HCT116 (cell line): ENCODE results near the gene GON4L. TPM values are rescaled to one million over a fixed set of nuclear protein-coding genes. Genes with fewer than 3 reads are reported as not detected.

ENCODE experiments used
- ATAC-seq: fragments of 200-7000 bp; cut with Tn5 transposase; 2 replicates; pipeline ENCODE4 v1.9.1; 2020; ENCODE audit warnings: mild to moderate bottlenecking, moderate library complexity
- BruUV-seq: library from RNA; stranded (reverse); fragments of 400-500 nt; replicated peaks from 2 replicates; lab custom pipeline; 2021; lab: Mats Ljungman, UMichigan
- CTCF ChIA-PET: fragments of 300-600 bp; sonication (Branson Sonifier 250); formaldehyde crosslinking; loops from one replicate; lab custom pipeline; 2021; ENCODE audit warnings: antibody characterized with exemption; lab: Charles Lee
- POLR2A ChIA-PET: fragments of 300-600, 350-600 bp; sonication (Branson Sonifier 250); formaldehyde crosslinking; loops from one replicate; lab custom pipeline; 2021; ENCODE audit warnings: antibody characterized with exemption; lab: Charles Lee
- RAD21 ChIA-PET, 2 experiments: fragments of 300-600 bp; sonication (Branson Sonifier 250); formaldehyde crosslinking; loops; one replicate each; lab custom pipeline; 2023; ENCODE audit warnings: low total read pairs in 2 of 2; ENCODE audit not compliant: uncharacterized antibody in 2 of 2, unreplicated experiment in 2 of 2, low non-redundant PET in 1 of 2; lab: Charles Lee
- DNase-seq: peaks from one replicate; pipeline ENCODE4 v3.0.0-alpha.2; 2010; ENCODE audit warnings: low read depth, low spot score
- H2AFZ ChIP-seq: fragments of 200-600 bp; shearing (Covaris generic), sonication (generic); 2 replicates; pipeline ENCODE4 v1.6.1; 2017; ENCODE audit warnings: low read depth, mixed run types, mixed read lengths, antibody characterized with exemption, low read length; ENCODE audit not compliant: poor library complexity, severe bottlenecking
- H3K27ac ChIP-seq: 2 replicates; pipeline ENCODE4 v1.5.1; 2012; ENCODE audit warnings: low read depth, low read length
- H3K27me3 ChIP-seq: fragments of 200-600 bp; sonication (generic); 2 replicates; pipeline ENCODE4 v1.6.1; 2016; ENCODE audit warnings: mixed run types, low read length, mixed read lengths; ENCODE audit not compliant: insufficient read depth
- H3K36me3 ChIP-seq, 2 experiments: fragments of 200-500 bp in 1 of 2; fragments of 200-600 bp in 1 of 2; sonication (Bioruptor generic) in 1 of 2; sonication (generic) in 1 of 2; 2 replicates each; pipeline versions ENCODE4 v1.5.1 to v1.6.1; 2014 to 2016; ENCODE audit warnings: low read length in 2 of 2, inconsistent platforms in 1 of 2, mixed read lengths in 1 of 2, mixed run types in 1 of 2; ENCODE audit not compliant: insufficient read depth in 2 of 2, control insufficient read depth in 1 of 2
- H3K4me1 ChIP-seq, 2 experiments: fragments of 200-600 bp in 1 of 2; sonication (generic) in 1 of 2; 2 replicates each; pipeline versions ENCODE4 v1.5.1 to v1.6.1; 2012 to 2017; ENCODE audit warnings: low read length in 2 of 2, inconsistent platforms in 1 of 2, mild to moderate bottlenecking in 1 of 2, mixed read lengths in 1 of 2, mixed run types in 1 of 2, moderate library complexity in 1 of 2; ENCODE audit not compliant: insufficient read depth in 2 of 2, control insufficient read depth in 1 of 2
- H3K4me2 ChIP-seq: fragments of 200-600 bp; sonication (generic); 2 replicates; pipeline ENCODE4 v1.6.1; 2017; ENCODE audit warnings: mixed run types, low read length, mixed read lengths
- H3K4me3 ChIP-seq, 2 experiments: fragments of 200-600 bp in 1 of 2; sonication (generic) in 1 of 2; replicated peaks in 1 of 2; 2 replicates each; pipeline ENCODE4 v1.5.1; 2011 to 2016; ENCODE audit warnings: low read length in 2 of 2, control low read depth in 1 of 2, low read depth in 1 of 2, mild to moderate bottlenecking in 1 of 2, mixed read lengths in 1 of 2, mixed run types in 1 of 2
- H3K79me2 ChIP-seq: fragments of 200-600 bp; sonication (generic); 2 replicates; pipeline ENCODE4 v1.6.1; 2017; ENCODE audit warnings: mild to moderate bottlenecking, mixed run types, low read length, moderate library complexity, mixed read lengths; ENCODE audit not compliant: insufficient read depth
- H3K9ac ChIP-seq: fragments of 200-600 bp; sonication (generic); 2 replicates; pipeline ENCODE4 v1.6.1; 2016; ENCODE audit warnings: low read length, mixed read lengths
- H3K9me2 ChIP-seq: fragments of 200-600 bp; sonication (generic), shearing (Covaris generic); 2 replicates; pipeline ENCODE4 v1.6.1; 2017; ENCODE audit warnings: mixed run types, mild to moderate bottlenecking, moderate library complexity; ENCODE audit not compliant: insufficient read depth
- H3K9me3 ChIP-seq, 2 experiments: fragments of 200-500 bp in 1 of 2; fragments of 200-600 bp in 1 of 2; sonication (Bioruptor generic) in 1 of 2; sonication (generic) in 1 of 2; 2 replicates each; pipeline ENCODE4 v1.6.1; 2014 to 2017; ENCODE audit warnings: low read length in 2 of 2, mixed read lengths in 2 of 2, inconsistent platforms in 1 of 2, low read depth in 1 of 2, mild to moderate bottlenecking in 1 of 2, mixed run types in 1 of 2, moderate library complexity in 1 of 2; ENCODE audit not compliant: control insufficient read depth in 1 of 2, insufficient read depth in 1 of 2
- H4K20me1 ChIP-seq: fragments of 200-600 bp; sonication (generic), shearing (Covaris generic); 2 replicates; pipeline ENCODE4 v1.6.1; 2017; ENCODE audit warnings: mixed run types, mild to moderate bottlenecking, moderate library complexity; ENCODE audit not compliant: insufficient read depth
- CEBPB ChIP-seq: IDR thresholded peaks from 2 replicates; pipeline ENCODE4 v1.6.1; 2012; ENCODE audit warnings: low read depth
- EZH2 ChIP-seq: fragments of 200-600 bp; sonication (generic); IDR thresholded peaks from 2 replicates; pipeline ENCODE4 v1.6.1; 2017; ENCODE audit warnings: antibody characterized with exemption, mixed run types
- EZH2phosphoT487 ChIP-seq: fragments of 200-600 bp; IDR thresholded peaks from 2 replicates; pipeline ENCODE4 v1.6.1; 2018; ENCODE audit warnings: antibody characterized with exemption, borderline replicate concordance
- JUND ChIP-seq: IDR thresholded peaks from 2 replicates; pipeline ENCODE4 v1.6.1; 2012
- RAD21 ChIP-seq: IDR thresholded peaks from 2 replicates; pipeline ENCODE4 v1.6.1; 2012; ENCODE audit warnings: low read depth, mild to moderate bottlenecking
- SIN3A ChIP-seq: IDR thresholded peaks from 2 replicates; pipeline ENCODE4 v1.6.1; 2012; ENCODE audit warnings: low read depth
- SRF ChIP-seq: IDR thresholded peaks from 2 replicates; pipeline ENCODE4 v1.6.1; 2012; ENCODE audit warnings: low read depth
- ZFX ChIP-seq: fragments of 450-650 bp; IDR thresholded peaks from 2 replicates; pipeline ENCODE4 v1.6.1; 2017
- intact Hi-C: fragments of 100-400 bp; cut with micrococcal nuclease; formaldehyde crosslinking; loops from 2 replicates; pipeline ENCODE4 v1.10.0; 2022
- total RNA-seq: library from RNA; stranded (reverse); gene quantifications from one replicate; pipeline ENCODE4 v1.2.1, GENCODE V29; 2021; ENCODE audit not compliant: unreplicated experiment
- TF ChIP-seq, protein P1 (sequence below), 3 experiments: fragments of 200-600 bp in 1 of 3; sonication (generic) in 1 of 3; IDR thresholded peaks in 2 of 3; conservative IDR thresholded peaks in 1 of 3; 2 replicates each; pipeline ENCODE4 v1.5.1; 2012 to 2017; ENCODE audit warnings: low read depth in 2 of 3, low read length in 2 of 3, antibody characterized with exemption in 1 of 3, borderline replicate concordance in 1 of 3, control low read depth in 1 of 3, mild to moderate bottlenecking in 1 of 3, mixed read lengths in 1 of 3, mixed run types in 1 of 3, moderate library complexity in 1 of 3; ENCODE audit not compliant: insufficient read depth in 1 of 3
- TF ChIP-seq, protein P2 (sequence below): IDR thresholded peaks from 2 replicates; pipeline ENCODE4 v1.6.1; 2012
- TF ChIP-seq, protein P3 (sequence below): IDR thresholded peaks from 2 replicates; pipeline ENCODE4 v1.6.1; 2012

Gene GON4L
- total RNA-seq, 1 experiment from 2014 or later, result 40.8 TPM

DNA sequence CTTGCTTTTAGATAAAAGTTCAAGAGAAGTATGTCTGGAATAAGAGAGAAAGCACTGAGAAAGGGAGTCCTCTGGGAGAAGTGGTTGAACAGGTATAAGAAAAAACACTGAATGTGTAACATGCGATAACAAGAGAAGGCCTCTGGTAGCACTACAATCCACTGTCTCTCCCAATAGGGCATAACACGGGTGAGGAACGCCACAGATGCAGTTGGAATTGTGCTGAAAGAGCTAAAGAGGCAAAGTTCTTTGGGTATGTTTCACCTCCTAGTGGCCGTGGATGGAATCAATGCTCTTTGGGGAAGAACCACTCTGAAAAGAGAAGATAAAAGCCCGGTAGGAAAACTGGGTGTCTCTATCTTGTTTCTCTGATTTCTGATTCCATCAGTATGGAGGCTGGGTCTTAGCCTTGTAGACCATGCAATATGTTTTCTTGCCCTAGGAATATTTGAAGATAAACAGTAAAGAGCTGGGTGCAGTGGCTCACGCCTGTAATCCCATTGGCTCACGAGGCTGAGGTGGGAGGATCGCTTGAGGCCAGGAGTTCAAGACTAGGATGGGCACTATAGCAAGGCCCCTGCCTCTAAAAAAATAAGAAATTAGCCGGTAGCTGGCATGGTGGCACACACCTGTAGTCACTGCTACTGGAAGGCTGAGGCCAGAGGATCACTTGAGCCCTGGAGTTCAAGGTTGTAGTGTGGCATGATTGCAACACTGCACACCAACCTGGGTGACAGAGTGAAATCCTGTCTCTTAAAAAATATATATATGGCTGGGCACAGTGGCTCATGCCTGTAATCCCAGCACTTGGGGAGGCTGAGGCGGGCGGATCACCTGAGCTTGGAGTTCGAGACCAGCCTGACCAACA, 127.7 kb downstream of the GON4L start:
- no peaks in the 10 kb centered on the region for H3K79me2 ChIP-seq
- no peak overlapping the region for H3K4me3 ChIP-seq
- H3K36me3 ChIP-seq, result peaks cover 36 to 46% of the 10 kb centered on the region in 2 experiments
- H4K20me1 ChIP-seq, result no peaks in the 10 kb centered on the region
- intact Hi-C loops, result no loop called here
- no peak overlapping the region for H3K4me2 ChIP-seq
- ATAC-seq, result peak; percentile 96
- DNase-seq, result peak; percentile 38
- BruUV-seq, result no TSS peak
- H2AFZ ChIP-seq, result no peak overlapping the region
- H3K27me3 ChIP-seq, result no peaks in the 10 kb centered on the region
- RAD21 ChIA-PET, result interaction anchor here in 1 of 2 experiments (0.5 kb wide), 1 partner anchor 10 kb away, joined by 3 read pairs; no protein-coding TSS in a partner anchor
- H3K9me3 ChIP-seq, result no peaks in the 10 kb centered on the region
- TF ChIP-seq, protein P1, sequence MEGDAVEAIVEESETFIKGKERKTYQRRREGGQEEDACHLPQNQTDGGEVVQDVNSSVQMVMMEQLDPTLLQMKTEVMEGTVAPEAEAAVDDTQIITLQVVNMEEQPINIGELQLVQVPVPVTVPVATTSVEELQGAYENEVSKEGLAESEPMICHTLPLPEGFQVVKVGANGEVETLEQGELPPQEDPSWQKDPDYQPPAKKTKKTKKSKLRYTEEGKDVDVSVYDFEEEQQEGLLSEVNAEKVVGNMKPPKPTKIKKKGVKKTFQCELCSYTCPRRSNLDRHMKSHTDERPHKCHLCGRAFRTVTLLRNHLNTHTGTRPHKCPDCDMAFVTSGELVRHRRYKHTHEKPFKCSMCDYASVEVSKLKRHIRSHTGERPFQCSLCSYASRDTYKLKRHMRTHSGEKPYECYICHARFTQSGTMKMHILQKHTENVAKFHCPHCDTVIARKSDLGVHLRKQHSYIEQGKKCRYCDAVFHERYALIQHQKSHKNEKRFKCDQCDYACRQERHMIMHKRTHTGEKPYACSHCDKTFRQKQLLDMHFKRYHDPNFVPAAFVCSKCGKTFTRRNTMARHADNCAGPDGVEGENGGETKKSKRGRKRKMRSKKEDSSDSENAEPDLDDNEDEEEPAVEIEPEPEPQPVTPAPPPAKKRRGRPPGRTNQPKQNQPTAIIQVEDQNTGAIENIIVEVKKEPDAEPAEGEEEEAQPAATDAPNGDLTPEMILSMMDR (IDR thresholded peaks at IDR 0.05 in 2 of 3, conservative IDR thresholded peaks at IDR 0.05 in 1 of 3; ENCODE audit: borderline replicate concordance in 1 of 3, insufficient read depth in 1 of 3, low read depth in 2 of 3, low read length in 2 of 3), result peak; percentile 41 to 76 (median 76); a peak in 5 of 6 replicates
- peak; percentile 67 for TF ChIP-seq RAD21
- no peak for TF ChIP-seq JUND
- TF ChIP-seq, all 23 proteins: peak for 2
- no peak overlapping the region for H3K9ac ChIP-seq
- H3K4me1 ChIP-seq, result no peaks in the 10 kb centered on the region
- ChIA-PET POLR2A (no interaction called here), CTCF (interaction anchor here (0.6 to 1.2 kb wide), 4 partner anchors 8 to 23 kb away, joined by 3 read pairs; no protein-coding TSS in a partner anchor)
- no peaks in the 10 kb centered on the region for H3K9me2 ChIP-seq
- H3K27ac ChIP-seq, result peak overlapping the region; percentile 18; the same call in 1 of the 2 replicates

GRCh38 chr1:155725142-155725541, 131.9 kb downstream of the GON4L start:
- Histone ChIP-seq H3K9ac (no peak overlapping the region), H2AFZ (no peak overlapping the region), H3K9me2 (no peaks in the 10 kb centered on the region), H3K4me2 (no peak overlapping the region), H4K20me1 (peaks cover 4% of the 10 kb centered on the region), H3K4me3 (no peak overlapping the region), H3K79me2 (0 out of 2 replicates have a peak, but pooled peaks cover 7% of the 10 kb centered on the region), H3K4me1 (no peaks in the 10 kb centered on the region), H3K9me3 (no peaks in the 10 kb centered on the region), H3K27ac (no peak overlapping the region), H3K27me3 (no peaks in the 10 kb centered on the region), H3K36me3 (peaks cover 18 to 34% of the 10 kb centered on the region in 2 experiments)
- ChIA-PET RAD21 (no interaction called here), CTCF (no interaction called here), POLR2A (no interaction called here)
- intact Hi-C loops, result no loop called here
- no TSS peak for BruUV-seq
- ATAC-seq (no peak), DNase-seq (no peak)
- TF ChIP-seq RAD21, result no peak
- TF ChIP-seq SIN3A, result no peak
- TF ChIP-seq, protein P1 (IDR thresholded peaks at IDR 0.05 in 2 of 3, conservative IDR thresholded peaks at IDR 0.05 in 1 of 3; ENCODE audit: borderline replicate concordance in 1 of 3, insufficient read depth in 1 of 3, low read depth in 2 of 3, low read length in 2 of 3), result no peak
- TF ChIP-seq CEBPB, result no peak
- no peak for TF ChIP-seq EZH2
- TF ChIP-seq, protein P2, sequence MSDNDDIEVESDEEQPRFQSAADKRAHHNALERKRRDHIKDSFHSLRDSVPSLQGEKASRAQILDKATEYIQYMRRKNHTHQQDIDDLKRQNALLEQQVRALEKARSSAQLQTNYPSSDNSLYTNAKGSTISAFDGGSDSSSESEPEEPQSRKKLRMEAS, result no peak
- TF ChIP-seq EZH2phosphoT487, result no peak
- TF ChIP-seq, protein P3, sequence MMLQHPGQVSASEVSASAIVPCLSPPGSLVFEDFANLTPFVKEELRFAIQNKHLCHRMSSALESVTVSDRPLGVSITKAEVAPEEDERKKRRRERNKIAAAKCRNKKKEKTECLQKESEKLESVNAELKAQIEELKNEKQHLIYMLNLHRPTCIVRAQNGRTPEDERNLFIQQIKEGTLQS, result no peak
- TF ChIP-seq ZFX, result no peak
- no peak for TF ChIP-seq SRF
